ENCODE results near the gene PTTG1. TPM values are rescaled to one million over a fixed set of nuclear protein-coding genes. Genes with fewer than 3 reads are reported as not detected.
A peak's percentile ranks its signal among the peaks of the same experiment; 100 is the strongest.
"Not testable (repeated sequence)": the region's sequence is repeated elsewhere in the genome, so short reads cannot be mapped to it uniquely, and the experiment has no call there.

The PTTG1 gene
- total RNA-seq, 4 donors from 2014 or later, result 2.5 to 13.9 (median 6.1) TPM

DNA sequence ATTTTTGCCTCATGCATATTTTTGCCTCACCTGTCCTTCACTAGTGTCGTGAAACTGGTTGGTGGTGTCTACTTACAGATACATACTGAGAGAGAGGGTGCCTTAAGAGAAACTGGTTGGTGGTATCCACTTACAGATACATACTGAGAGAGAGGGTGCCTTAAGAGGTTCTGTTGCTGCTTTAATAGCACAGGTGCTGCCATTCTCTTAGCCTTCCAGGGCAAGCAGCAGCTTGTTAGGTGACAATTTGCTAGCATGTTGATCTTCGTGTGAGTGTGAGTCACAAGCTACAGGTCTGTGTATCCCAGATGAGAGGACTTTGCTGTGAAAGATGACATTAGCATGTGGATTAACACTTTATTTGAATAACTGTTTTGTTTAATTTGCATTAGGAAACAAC lies 1.4 kb downstream of the PTTG1 start:
- DNase-seq (ENCODE audit: low spot score) (no peak), ATAC-seq (ENCODE audit: low FRiP score) (no peak)
- TF ChIP-seq, protein P1, sequence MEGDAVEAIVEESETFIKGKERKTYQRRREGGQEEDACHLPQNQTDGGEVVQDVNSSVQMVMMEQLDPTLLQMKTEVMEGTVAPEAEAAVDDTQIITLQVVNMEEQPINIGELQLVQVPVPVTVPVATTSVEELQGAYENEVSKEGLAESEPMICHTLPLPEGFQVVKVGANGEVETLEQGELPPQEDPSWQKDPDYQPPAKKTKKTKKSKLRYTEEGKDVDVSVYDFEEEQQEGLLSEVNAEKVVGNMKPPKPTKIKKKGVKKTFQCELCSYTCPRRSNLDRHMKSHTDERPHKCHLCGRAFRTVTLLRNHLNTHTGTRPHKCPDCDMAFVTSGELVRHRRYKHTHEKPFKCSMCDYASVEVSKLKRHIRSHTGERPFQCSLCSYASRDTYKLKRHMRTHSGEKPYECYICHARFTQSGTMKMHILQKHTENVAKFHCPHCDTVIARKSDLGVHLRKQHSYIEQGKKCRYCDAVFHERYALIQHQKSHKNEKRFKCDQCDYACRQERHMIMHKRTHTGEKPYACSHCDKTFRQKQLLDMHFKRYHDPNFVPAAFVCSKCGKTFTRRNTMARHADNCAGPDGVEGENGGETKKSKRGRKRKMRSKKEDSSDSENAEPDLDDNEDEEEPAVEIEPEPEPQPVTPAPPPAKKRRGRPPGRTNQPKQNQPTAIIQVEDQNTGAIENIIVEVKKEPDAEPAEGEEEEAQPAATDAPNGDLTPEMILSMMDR (IDR thresholded peaks at IDR 0.05), result no peak

DNA sequence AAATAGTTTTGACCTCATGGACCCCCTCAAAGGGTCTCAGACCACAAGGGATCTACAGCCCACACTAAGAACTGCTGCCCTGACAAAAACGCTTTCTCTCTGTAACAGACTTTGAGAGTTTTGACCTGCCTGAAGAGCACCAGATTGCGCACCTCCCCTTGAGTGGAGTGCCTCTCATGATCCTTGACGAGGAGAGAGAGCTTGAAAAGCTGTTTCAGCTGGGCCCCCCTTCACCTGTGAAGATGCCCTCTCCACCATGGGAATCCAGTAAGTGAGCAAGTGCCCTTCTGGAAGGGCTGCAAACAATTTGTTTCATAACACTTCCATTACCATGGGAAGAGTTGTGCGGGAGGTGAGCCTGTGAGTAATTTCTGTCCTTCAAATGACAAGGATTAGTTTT lies 6.0 kb downstream of the PTTG1 start:
- ATAC-seq (ENCODE audit: low FRiP score) (no peak), DNase-seq (ENCODE audit: low spot score) (no peak)
- TF ChIP-seq, protein P1 (IDR thresholded peaks at IDR 0.05), result no peak

DNA sequence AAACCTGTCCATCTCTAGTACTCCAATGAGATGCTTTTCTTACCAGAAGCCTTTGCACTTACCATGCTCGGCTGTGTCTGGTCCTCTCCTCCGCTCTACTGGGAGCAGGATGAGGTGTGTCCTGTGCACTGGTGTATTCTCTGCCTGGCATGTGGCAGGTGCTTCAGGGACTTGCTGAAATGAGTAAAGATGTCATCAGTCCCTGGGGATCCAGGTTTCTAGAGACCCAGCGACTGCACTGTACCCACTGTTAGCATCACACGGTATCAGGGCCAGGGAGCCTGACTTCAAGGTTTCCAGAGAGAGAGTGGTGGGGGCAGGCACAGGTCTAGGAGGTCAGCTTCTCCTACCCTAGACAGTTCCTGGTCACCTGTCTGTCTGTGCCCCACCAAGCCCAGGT lies 10.5 kb downstream of the PTTG1 start:
- TF ChIP-seq, protein P1 (IDR thresholded peaks at IDR 0.05), result no peak
- ATAC-seq (ENCODE audit: low FRiP score), result no peak
- no peak for DNase-seq (ENCODE audit: low spot score)

DNA sequence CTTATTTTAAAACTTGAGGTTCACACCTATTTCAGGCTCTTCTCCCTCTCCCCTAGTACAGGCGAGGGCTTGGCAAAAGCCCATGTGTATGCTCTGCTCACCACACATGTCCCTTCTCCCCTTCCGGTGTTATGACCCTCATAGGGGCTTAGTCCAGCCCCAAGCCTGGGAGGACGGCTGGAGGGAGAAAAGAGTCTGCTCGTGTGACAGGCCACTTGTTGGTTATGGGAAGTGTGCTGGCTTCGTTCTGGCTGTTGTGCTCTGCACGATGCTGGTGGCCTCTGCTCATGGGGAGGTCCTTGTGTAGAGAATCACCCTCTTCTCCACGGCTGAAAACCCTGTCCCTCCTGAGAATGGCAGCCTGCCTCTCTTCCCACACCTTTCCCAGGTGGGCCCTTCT lies 11.1 kb downstream of the PTTG1 start:
- DNase-seq (ENCODE audit: low spot score) (no peak), ATAC-seq (ENCODE audit: low FRiP score) (no peak)
- TF ChIP-seq, protein P1 (IDR thresholded peaks at IDR 0.05), result no peak

DNA sequence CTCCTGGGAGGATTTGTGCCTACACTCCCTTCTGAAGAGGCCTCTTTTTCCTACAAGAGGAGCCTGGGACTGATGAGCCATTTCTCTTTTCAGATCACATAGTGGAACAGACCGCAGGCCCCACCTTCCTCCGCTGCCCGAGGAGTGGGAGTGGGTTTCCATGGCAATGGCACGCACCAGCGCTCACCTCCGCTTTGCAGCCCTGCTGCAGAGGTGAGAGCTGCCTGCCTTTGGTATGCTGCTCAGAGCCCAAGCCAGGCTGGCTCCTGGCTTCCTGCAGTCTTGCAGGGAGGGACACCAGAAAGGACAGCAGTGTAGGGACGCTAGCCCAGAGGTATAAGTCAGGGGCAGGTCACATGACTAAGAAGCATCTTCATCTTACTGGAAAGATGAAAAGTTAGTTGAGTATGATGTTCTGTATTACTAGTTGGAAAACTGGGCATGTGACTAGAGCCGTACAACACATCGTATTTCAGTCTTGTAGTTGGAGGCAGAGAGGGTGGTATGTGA lies 12.4 kb downstream of the PTTG1 start:
- DNase-seq (ENCODE audit: low spot score), result no peak
- ATAC-seq (ENCODE audit: low FRiP score), result peak; percentile 51
- TF ChIP-seq, protein P1 (IDR thresholded peaks at IDR 0.05), result no peak

DNA sequence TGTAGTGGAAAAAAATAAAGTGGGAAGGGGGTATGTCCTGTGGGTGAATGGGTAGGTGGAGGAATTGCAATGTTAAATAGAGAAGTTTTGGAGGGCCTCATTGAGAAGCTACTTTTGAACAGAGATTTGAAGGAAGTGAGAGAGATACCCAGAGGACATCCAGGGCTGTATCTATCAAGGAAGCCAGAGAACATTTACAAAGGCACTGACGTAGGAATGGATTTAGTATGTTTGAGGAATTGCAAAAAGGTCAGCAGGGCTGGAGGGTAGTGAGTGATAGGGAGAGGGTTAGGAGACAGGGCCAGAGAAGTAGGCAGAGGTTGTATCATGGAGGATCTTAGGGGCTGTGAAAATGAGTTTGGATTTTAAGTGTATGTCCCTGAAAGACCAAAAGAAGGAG lies 13.9 kb downstream of the PTTG1 start:
- ATAC-seq (ENCODE audit: low FRiP score), result no peak
- TF ChIP-seq, protein P1 (IDR thresholded peaks at IDR 0.05), result no peak

DNA sequence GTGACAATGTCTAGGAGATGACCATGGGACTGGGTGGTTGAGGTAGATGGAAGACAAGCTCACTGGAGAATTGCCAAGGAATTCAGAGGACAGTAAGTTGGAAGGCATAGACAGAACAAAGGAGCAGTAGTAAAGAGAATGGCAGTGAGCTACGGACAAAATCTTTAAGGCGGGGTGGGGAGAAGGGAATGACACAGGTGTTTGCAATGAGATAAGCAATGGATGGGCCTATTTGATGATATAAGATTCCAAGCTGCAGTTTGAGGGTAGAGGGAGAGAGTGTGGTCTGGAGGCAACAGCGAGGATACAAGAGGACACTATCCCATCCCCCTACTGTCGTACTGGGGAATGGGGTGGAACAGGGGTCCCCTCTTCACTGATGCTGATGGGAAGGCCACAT lies 14.4 kb downstream of the PTTG1 start:
- ATAC-seq (ENCODE audit: low FRiP score) (no peak), DNase-seq (ENCODE audit: low spot score) (no peak)
- TF ChIP-seq, protein P1 (IDR thresholded peaks at IDR 0.05), result no peak

More for the DNA sequence above, 13.9 kb downstream of the PTTG1 start:
- no peak for DNase-seq (ENCODE audit: low spot score)

DNA sequence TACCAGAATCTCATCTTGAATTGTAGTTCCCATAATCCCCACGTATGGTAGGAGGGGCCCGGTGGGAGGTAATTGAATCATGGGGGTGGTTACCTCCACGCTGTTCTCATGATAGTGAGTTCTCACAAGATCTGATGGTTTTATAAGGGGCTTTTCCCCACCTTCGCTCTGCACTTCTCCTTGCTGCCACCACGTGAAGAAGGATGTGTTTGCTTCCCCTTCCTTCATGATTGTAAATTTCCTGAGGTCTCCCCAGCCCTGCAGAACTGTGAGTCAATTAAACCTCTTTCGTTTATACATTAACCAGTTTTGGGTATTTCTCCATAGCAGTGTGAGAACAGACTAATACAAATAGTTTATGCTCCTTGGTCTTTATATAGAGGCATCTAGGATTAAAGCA lies 15.0 kb downstream of the PTTG1 start:
- ATAC-seq (ENCODE audit: low FRiP score); DNase-seq (ENCODE audit: low spot score): not testable (repeated sequence)

All from omental fat pad (tissue), 4 donors.